VCaP (cell line): Measurements from ENCODE around the gene NCOA7.
A peak's percentile ranks its signal among the peaks of the same experiment; 100 is the strongest.

Source experiments
- H3K27ac ChIP-seq: fragments of 450-650 bp; 2 replicates; pipeline ENCODE4 v1.5.1; 2017
- TF ChIP-seq, protein P1 (sequence below): fragments of 450-650 bp; conservative IDR thresholded peaks from 2 replicates; pipeline ENCODE4 v1.5.1; 2017; ENCODE audit warnings: mild to moderate bottlenecking, moderate library complexity

The NCOA7 gene

GRCh38 chr6:125952764-125953501 is 162.2 kb downstream of the NCOA7 start:
- TF ChIP-seq, protein P1, sequence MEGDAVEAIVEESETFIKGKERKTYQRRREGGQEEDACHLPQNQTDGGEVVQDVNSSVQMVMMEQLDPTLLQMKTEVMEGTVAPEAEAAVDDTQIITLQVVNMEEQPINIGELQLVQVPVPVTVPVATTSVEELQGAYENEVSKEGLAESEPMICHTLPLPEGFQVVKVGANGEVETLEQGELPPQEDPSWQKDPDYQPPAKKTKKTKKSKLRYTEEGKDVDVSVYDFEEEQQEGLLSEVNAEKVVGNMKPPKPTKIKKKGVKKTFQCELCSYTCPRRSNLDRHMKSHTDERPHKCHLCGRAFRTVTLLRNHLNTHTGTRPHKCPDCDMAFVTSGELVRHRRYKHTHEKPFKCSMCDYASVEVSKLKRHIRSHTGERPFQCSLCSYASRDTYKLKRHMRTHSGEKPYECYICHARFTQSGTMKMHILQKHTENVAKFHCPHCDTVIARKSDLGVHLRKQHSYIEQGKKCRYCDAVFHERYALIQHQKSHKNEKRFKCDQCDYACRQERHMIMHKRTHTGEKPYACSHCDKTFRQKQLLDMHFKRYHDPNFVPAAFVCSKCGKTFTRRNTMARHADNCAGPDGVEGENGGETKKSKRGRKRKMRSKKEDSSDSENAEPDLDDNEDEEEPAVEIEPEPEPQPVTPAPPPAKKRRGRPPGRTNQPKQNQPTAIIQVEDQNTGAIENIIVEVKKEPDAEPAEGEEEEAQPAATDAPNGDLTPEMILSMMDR, result no peak

GRCh38 chr6:125953502-125953875 is 162.7 kb downstream of the NCOA7 start:
- TF ChIP-seq, protein P1, result peak; percentile 52
- H3K27ac ChIP-seq, result no peak overlapping the region

More at GRCh38 chr6:125952764-125953501, 162.2 kb downstream of the NCOA7 start:
- H3K27ac ChIP-seq, result no peak overlapping the region

- no peak overlapping the region for H3K27ac ChIP-seq
- TF ChIP-seq, protein P1, result no peak
Observed at GRCh38 chr6:125954735-125955339, 164.1 kb downstream of the NCOA7 start.

DNA sequence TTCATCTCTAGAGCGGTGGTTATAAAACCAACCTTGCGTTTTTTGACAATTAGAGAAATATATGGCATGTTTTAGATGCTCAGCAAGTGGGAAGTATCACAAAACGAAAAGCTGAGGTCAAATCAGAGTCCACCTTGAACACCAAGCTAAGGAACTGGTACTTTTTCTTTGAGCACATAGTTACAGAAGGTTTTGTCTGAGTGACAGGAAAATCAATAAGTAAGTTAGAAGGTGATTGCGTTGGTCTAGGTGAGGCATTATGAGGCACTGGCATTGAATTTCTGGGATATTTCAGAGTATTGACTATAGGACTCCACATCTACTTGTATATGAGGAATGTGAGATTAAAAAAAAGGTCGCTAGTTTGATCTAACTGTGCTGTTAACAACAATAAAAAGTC is 165.2 kb downstream of the NCOA7 start:
- peak overlapping the region; percentile 92 for H3K27ac ChIP-seq

DNA sequence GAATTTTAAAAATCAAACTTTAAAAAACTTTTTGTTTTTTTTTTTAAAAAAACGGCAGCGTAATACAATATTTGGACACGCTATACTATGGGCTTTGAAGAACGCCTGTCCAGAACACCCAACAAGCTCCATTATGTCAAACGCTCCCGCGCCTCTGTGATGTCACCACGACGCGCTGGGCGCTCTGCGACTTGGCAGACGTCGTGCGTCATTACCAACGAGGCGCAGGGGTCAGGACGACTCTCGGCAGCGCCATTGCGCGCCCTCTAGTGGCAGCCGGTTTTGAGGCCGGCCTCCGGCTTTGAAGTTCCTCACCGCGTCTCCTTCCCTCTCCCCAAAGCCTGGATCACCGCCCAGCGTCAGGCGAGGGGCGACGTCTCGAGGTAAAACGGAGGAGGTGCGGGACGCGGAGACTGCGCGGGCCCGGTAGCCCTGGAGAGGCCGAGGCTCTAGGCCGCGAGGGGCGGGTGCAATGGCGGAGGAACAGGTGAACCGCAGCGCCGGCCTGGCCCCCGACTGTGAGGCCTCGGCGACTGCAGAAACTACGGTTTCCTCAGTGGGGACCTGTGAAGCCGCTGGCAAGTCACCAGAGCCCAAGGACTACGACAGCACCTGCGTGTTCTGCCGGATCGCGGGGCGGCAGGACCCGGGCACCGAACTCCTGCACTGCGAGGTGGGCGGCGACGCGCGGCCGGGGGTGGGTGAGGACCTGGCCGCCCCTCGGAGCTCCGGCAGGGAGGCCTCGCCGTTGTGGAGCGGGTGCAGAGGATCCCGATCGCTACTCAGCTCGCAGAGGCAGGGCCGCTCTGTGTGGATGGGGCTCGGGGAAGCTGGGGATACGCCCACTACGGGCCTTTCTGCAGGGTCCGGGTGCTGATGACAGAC is 166.0 kb downstream of the NCOA7 start, which contains the start of gene HINT3:
Gene HINT3 (plus strand): TSS at position 265 of the 885 bp plus-strand sequence. CDS start 208 bp downstream, at position 473.
- peak within 1 kb of the TSS; percentile 92 for H3K27ac ChIP-seq

More for the DNA sequence above, 165.2 kb downstream of the NCOA7 start:
- TF ChIP-seq, protein P1, result no peak

GRCh38 chr6:125957391-125957693 is 166.6 kb downstream of the NCOA7 start:
- TF ChIP-seq, protein P1, result no peak
- H3K27ac ChIP-seq, result peak overlapping the region; percentile 92

More for the DNA sequence above, 166.0 kb downstream of the NCOA7 start, which contains the start of gene HINT3:
- TF ChIP-seq, protein P1, result peak; percentile 98

- peak overlapping the region; percentile 92 for H3K27ac ChIP-seq
Observed at GRCh38 chr6:125957845-125958244, 167.1 kb downstream of the NCOA7 start.

More at GRCh38 chr6:125957845-125958244, 167.1 kb downstream of the NCOA7 start:
- TF ChIP-seq, protein P1, result no peak
